GM12873 (cell line): ENCODE results near the gene TAX1BP1.

Experiments
- CTCF ChIP-seq: IDR thresholded peaks from 2 replicates; pipeline ENCODE4 v1.5.1; 2012; ENCODE audit warnings: low read depth, mild to moderate bottlenecking, moderate library complexity, low read length, control low read depth; ENCODE audit not compliant: insufficient read depth; ENCODE audit errors: missing control alignments

Gene TAX1BP1

GRCh38 chr7:27723085-27723484 lies 16.9 kb upstream of the TAX1BP1 start:
- TF ChIP-seq CTCF, result no peak

- no peak for TF ChIP-seq CTCF
Measured at GRCh38 chr7:27727058-27727457, 12.9 kb upstream of the TAX1BP1 start.

GRCh38 chr7:27730112-27730511 lies 9.8 kb upstream of the TAX1BP1 start:
- no peak for TF ChIP-seq CTCF

- no peak for TF ChIP-seq CTCF
Measured at GRCh38 chr7:27734583-27734982, 5.4 kb upstream of the TAX1BP1 start.

- no peak for TF ChIP-seq CTCF
Measured at GRCh38 chr7:27735165-27735564, 4.8 kb upstream of the TAX1BP1 start.

- TF ChIP-seq CTCF, result no peak
Measured at GRCh38 chr7:27735831-27736230, 4.1 kb upstream of the TAX1BP1 start.

GRCh38 chr7:27737178-27737577 lies 2.8 kb upstream of the TAX1BP1 start:
- no peak for TF ChIP-seq CTCF
